Naive thymus-derived CD4-positive, alpha-beta T cell (primary cell): ENCODE results near the gene ANO6. TPM values are rescaled to one million over a fixed set of nuclear protein-coding genes. Genes with fewer than 3 reads are reported as not detected.

Experiments
- ATAC-seq: fragments of 150-1000 bp; cut with Tn5 transposase; 2 replicates; pipeline ENCODE4 v1.10.0; 2021; ENCODE audit warnings: mild to moderate bottlenecking, moderate library complexity
- CTCF ChIA-PET: fragments of 350-600 bp; sonication (Branson Sonifier 250); formaldehyde crosslinking; loops from one replicate; lab custom pipeline; 2021; ENCODE audit warnings: antibody characterized with exemption; lab: Charles Lee
- POLR2A ChIA-PET: fragments of 350-600 bp; sonication (Branson Sonifier 250); formaldehyde crosslinking; loops from one replicate; lab custom pipeline; 2021; ENCODE audit warnings: antibody characterized with exemption, inconsistent platforms; lab: Charles Lee
- DNase-seq, 9 donors: peaks; one replicate each; pipeline versions ENCODE4 v3.0.0 to v3.0.0-alpha.2; 2020 to 2022; ENCODE audit warnings: mixed read lengths in 1 of 9
- H3K27ac ChIP-seq: one replicate; pipeline ENCODE4 v1.7.0; 2013; ENCODE audit warnings: mild to moderate bottlenecking, low read depth, low read length, moderate library complexity
- H3K27me3 ChIP-seq, 2 donors: one replicate each; pipeline ENCODE4 v1.7.0; 2013; ENCODE audit warnings: low read length in 2 of 2, mild to moderate bottlenecking in 2 of 2, moderate library complexity in 2 of 2; ENCODE audit not compliant: control insufficient read depth in 2 of 2, insufficient read depth in 2 of 2
- H3K36me3 ChIP-seq, 3 experiments: 1 replicate in 2 of 3; 2 replicates in 1 of 3; pipeline ENCODE4 v1.7.0; 2013; ENCODE audit warnings: low read length in 3 of 3, mild to moderate bottlenecking in 3 of 3, moderate library complexity in 1 of 3; ENCODE audit not compliant: insufficient read depth in 3 of 3, control insufficient read depth in 2 of 3
- H3K4me1 ChIP-seq, 2 donors: one replicate each; pipeline ENCODE4 v1.7.0; 2013; ENCODE audit warnings: low read length in 2 of 2, mild to moderate bottlenecking in 2 of 2, moderate library complexity in 1 of 2; ENCODE audit not compliant: control insufficient read depth in 2 of 2, insufficient read depth in 2 of 2
- H3K4me3 ChIP-seq: 2 replicates; pipeline ENCODE4 v1.7.0; 2013; ENCODE audit warnings: mild to moderate bottlenecking, low read length
- H3K9me3 ChIP-seq, 3 experiments: 1 replicate in 2 of 3; 2 replicates in 1 of 3; pipeline ENCODE4 v1.7.0; 2013; ENCODE audit warnings: low read length in 3 of 3; ENCODE audit not compliant: control insufficient read depth in 2 of 3
- H3K27ac Mint-ChIP-seq, 9 donors: one replicate each; pipeline ENCODE4 v1.8.0; 2020 to 2022; ENCODE audit warnings: mixed read lengths in 9 of 9, mild to moderate bottlenecking in 8 of 9, moderate library complexity in 5 of 9, inconsistent platforms in 2 of 9
- H3K27me3 Mint-ChIP-seq, 5 donors: one replicate each; pipeline ENCODE4 v1.8.0; 2021 to 2022; ENCODE audit warnings: mixed read lengths in 5 of 5, mild to moderate bottlenecking in 1 of 5
- H3K36me3 Mint-ChIP-seq, 5 donors: one replicate each; pipeline ENCODE4 v1.8.0; 2020 to 2022; ENCODE audit warnings: mixed read lengths in 5 of 5, mild to moderate bottlenecking in 3 of 5, inconsistent platforms in 1 of 5
- H3K4me1 Mint-ChIP-seq, 7 donors: one replicate each; pipeline ENCODE4 v1.8.0; 2020 to 2022; ENCODE audit warnings: mixed read lengths in 7 of 7, mild to moderate bottlenecking in 3 of 7, inconsistent platforms in 1 of 7
- H3K4me3 Mint-ChIP-seq, 10 donors: one replicate each; pipeline ENCODE4 v1.8.0; 2020 to 2022; ENCODE audit warnings: mild to moderate bottlenecking in 10 of 10, mixed read lengths in 10 of 10, moderate library complexity in 6 of 10, inconsistent platforms in 2 of 10
- H3K9me3 Mint-ChIP-seq, 11 donors: one replicate each; pipeline ENCODE4 v1.8.0; 2020 to 2022; ENCODE audit warnings: mixed read lengths in 11 of 11, mild to moderate bottlenecking in 4 of 11, inconsistent platforms in 1 of 11, moderate library complexity in 1 of 11
- intact Hi-C, 2 donors: fragments of 100-400 bp; cut with micrococcal nuclease; formaldehyde crosslinking; loops; one replicate each; pipeline ENCODE4 v1.15.1; 2023
- polyA plus RNA-seq, 2 donors: library from polyadenylated mRNA; unstranded; fragments of 300-500 nt; fragmentation: Illumina TruSeq; gene quantifications; one replicate each; pipeline ENCODE4 v1.2.3, GENCODE V29; 2021
- total RNA-seq, 6 experiments: library from RNA in 5 of 6; stranded (reverse) in 5 of 6; gene quantifications; 1 replicate in 5 of 6; 2 replicates in 1 of 6; pipeline ENCODE4 v1.2.3 and lab custom pipeline; 2021 to 2026

The ANO6 gene
- total and polyA plus RNA-seq, 7 experiments from 2014 or later, result 15.1 to 29.7 (median 23.7) TPM

DNA sequence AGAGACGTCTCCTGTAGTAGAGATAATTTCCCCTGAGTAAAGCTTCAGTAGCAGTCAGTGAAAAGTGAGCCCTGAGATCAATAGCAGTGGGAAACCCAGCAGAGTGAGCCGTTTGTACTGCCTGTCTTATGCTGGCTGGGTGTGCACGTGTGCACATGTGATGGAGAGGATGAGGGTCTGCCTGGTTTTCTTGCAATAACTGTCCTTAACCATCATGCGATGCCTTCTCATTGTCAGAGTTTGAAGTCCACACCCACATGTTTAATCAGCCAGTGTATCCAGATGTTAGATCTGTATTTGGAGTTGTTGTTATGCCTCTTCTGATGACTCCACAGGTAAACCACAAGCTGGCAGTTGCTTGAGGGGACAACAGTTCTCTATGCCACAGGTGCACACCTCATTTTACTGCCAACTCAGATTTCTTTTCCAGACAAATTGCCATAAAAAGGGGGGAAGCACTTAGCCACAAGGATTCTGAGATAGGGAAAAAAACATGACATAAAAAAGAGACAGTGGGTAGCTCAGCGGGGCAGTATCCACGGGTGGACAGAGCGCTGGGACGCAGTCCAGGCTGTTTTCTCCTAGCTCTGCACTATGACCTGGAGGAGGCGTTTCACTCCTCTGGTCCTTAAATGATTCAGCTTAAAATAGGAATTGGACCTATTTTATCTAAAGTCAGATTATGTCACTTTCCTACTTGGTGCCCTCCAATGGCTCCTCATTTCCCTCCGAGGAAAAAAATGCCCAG, 192.3 kb downstream of the ANO6 start:
- no peak for ATAC-seq
- Mint-ChIP-seq H3K9me3 (no peaks in the 10 kb centered on the region), H3K27ac (no peak overlapping the region), H3K4me3 (no peak overlapping the region), H3K27me3 (no peaks in the 10 kb centered on the region), H3K36me3 (peaks cover 19 to 58% (median 22%) of the 10 kb centered on the region in 5 donors), H3K4me1 (peaks cover 0 to 4% (median 0%) of the 10 kb centered on the region in 7 donors)
- peaks cover 0 to 46% (median 8%) of the 10 kb centered on the region in 3 experiments for H3K36me3 ChIP-seq
- ChIA-PET CTCF (interaction anchor here (0.8 kb wide), 1 partner anchor 193 kb away, joined by 4 read pairs; no protein-coding TSS in a partner anchor), POLR2A (no interaction called here)
- no peaks in the 10 kb centered on the region for H3K9me3 ChIP-seq
- no peak overlapping the region for H3K4me3 ChIP-seq
- no peaks in the 10 kb centered on the region for H3K4me1 ChIP-seq
- intact Hi-C loops, result no loop called here
- DNase-seq, result no peak
- H3K27me3 ChIP-seq, result no peaks in the 10 kb centered on the region
- H3K27ac ChIP-seq, result no peak overlapping the region

DNA sequence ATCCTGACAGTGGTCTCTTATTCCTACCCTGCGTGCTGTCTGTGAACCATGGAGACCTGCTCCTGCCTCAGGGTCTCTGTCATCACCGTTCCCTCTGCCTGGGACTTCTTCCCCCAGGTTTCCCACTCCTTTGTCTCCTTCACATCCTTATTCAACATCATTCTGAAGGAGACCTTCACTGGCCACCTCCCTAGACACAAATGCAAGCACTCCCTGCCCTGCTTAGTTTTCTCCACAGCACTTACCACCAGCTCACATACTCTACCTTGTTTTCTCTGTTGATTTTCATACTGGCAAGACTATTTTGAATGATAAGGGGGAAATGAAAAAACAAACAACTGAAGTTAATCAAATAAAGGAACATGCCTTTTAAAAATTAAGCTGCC, 192.8 kb downstream of the ANO6 start:
- CTCF ChIA-PET, result interaction anchor here (0.8 kb wide), 1 partner anchor 193 kb away, joined by 4 read pairs; no protein-coding TSS in a partner anchor

DNA sequence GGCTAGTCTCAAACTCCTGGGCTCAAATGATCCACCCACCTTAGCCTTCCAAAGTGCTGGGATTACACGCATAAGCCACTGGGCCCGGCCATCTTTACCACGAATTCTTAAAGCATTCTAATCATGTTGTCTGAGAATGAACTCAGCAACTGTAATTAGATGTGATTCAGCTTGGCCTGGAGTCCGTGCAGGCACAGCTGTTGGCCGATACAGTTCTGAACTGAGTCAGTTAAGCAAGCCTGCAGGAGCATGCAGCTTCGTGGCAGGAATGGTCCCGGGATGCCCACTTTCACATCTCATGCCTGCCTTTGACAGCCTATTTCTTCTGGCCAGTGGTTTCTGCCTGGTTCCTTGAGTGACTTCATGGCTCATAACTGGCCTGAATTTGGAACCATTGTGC, 194.1 kb downstream of the ANO6 start:
- peaks cover 0 to 4% (median 0%) of the 10 kb centered on the region in 7 donors for H3K4me1 Mint-ChIP-seq
- ATAC-seq (no peak), DNase-seq (no peak)
- peaks cover 0 to 48% (median 8%) of the 10 kb centered on the region in 3 experiments for H3K36me3 ChIP-seq
- no peaks in the 10 kb centered on the region for H3K27me3 ChIP-seq
- no peaks in the 10 kb centered on the region for H3K9me3 ChIP-seq
- H3K27ac ChIP-seq, result no peak overlapping the region
- ChIA-PET CTCF (no interaction called here), POLR2A (no interaction called here)
- H3K27me3 Mint-ChIP-seq, result no peaks in the 10 kb centered on the region
- intact Hi-C loops, result no loop called here
- H3K27ac Mint-ChIP-seq, result no peak overlapping the region
- no peak overlapping the region for H3K4me3 ChIP-seq
- H3K9me3 Mint-ChIP-seq, result no peaks in the 10 kb centered on the region
- H3K4me3 Mint-ChIP-seq, result no peak overlapping the region
- peaks cover 12 to 50% (median 16%) of the 10 kb centered on the region in 5 donors for H3K36me3 Mint-ChIP-seq
- no peaks in the 10 kb centered on the region for H3K4me1 ChIP-seq

More for the DNA sequence above, 192.8 kb downstream of the ANO6 start:
- POLR2A ChIA-PET, result no interaction called here
- Mint-ChIP-seq H3K4me3 (no peak overlapping the region), H3K27me3 (no peaks in the 10 kb centered on the region), H3K4me1 (peaks cover 0 to 4% (median 0%) of the 10 kb centered on the region in 7 donors), H3K36me3 (peaks cover 17 to 53% (median 22%) of the 10 kb centered on the region in 5 donors), H3K9me3 (no peaks in the 10 kb centered on the region), H3K27ac (no peak overlapping the region)
- Histone ChIP-seq H3K4me3 (no peak overlapping the region), H3K36me3 (peaks cover 0 to 45% (median 8%) of the 10 kb centered on the region in 3 experiments), H3K9me3 (no peaks in the 10 kb centered on the region), H3K27ac (no peak overlapping the region), H3K27me3 (no peaks in the 10 kb centered on the region), H3K4me1 (no peaks in the 10 kb centered on the region)
- intact Hi-C loops, result no loop called here
- no peak for DNase-seq
- ATAC-seq, result no peak

GRCh38 chr12:45411626-45412025, 195.7 kb downstream of the ANO6 start:
- DNase-seq, result no peak
- intact Hi-C loops, result no loop called here
- Histone ChIP-seq H3K36me3 (peaks cover 0 to 61% (median 8%) of the 10 kb centered on the region in 3 experiments), H3K9me3 (no peaks in the 10 kb centered on the region), H3K27ac (no peak overlapping the region), H3K4me1 (no peaks in the 10 kb centered on the region), H3K27me3 (no peaks in the 10 kb centered on the region), H3K4me3 (no peak overlapping the region)
- H3K4me1 Mint-ChIP-seq, result peaks cover 0 to 8% (median 0%) of the 10 kb centered on the region in 7 donors
- H3K27ac Mint-ChIP-seq, result no peak overlapping the region
- no peak for ATAC-seq
- H3K4me3 Mint-ChIP-seq, result no peak overlapping the region
- no peaks in the 10 kb centered on the region for H3K27me3 Mint-ChIP-seq
- CTCF ChIA-PET, result no interaction called here
- H3K9me3 Mint-ChIP-seq, result no peaks in the 10 kb centered on the region
- POLR2A ChIA-PET, result no interaction called here
- H3K36me3 Mint-ChIP-seq, result peaks cover 15 to 51% (median 23%) of the 10 kb centered on the region in 5 donors

DNA sequence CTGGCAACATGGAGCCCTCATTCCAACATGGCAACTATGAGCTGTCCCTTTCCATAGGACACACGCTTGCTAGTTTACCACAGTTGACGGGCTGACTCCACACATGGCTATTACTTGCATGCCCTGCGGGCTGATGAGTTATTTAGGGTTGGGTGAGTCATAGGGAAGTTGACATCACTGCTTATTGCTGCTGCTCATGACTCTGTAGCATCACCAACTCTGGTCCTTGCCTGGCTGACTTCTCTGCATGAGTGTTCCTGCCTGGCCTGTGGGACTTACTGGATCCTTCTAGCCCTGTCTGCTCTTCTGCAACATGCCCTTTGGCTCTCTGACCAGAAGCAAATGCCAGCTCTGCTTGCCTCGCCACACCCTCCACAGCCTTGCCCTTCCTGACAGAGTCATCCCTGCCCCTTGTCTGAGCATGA, 199.5 kb downstream of the ANO6 start:
- DNase-seq (peak in 1 of 9 donors; percentile 22), ATAC-seq (peak; percentile 76)
- Histone ChIP-seq H3K9me3 (no peaks in the 10 kb centered on the region), H3K4me1 (no peaks in the 10 kb centered on the region), H3K27me3 (no peaks in the 10 kb centered on the region), H3K36me3 (peaks cover 0 to 56% (median 5%) of the 10 kb centered on the region in 3 experiments), H3K27ac (no peak overlapping the region), H3K4me3 (no peak overlapping the region)
- Mint-ChIP-seq H3K27ac (peak overlapping the region in 2 of 9 donors; percentile 2 to 18), H3K9me3 (no peaks in the 10 kb centered on the region), H3K4me1 (peaks cover 0 to 5% (median 0%) of the 10 kb centered on the region in 7 donors), H3K36me3 (peaks cover 4 to 43% (median 25%) of the 10 kb centered on the region in 5 donors), H3K27me3 (no peaks in the 10 kb centered on the region), H3K4me3 (no peak overlapping the region)
- CTCF ChIA-PET, result no interaction called here
- POLR2A ChIA-PET, result no interaction called here
- intact Hi-C loops, result no loop called here

- ATAC-seq, result no peak
- Histone ChIP-seq H3K9me3 (no peaks in the 10 kb centered on the region), H3K4me1 (no peaks in the 10 kb centered on the region), H3K27ac (no peak overlapping the region), H3K4me3 (no peak overlapping the region), H3K36me3 (peaks cover 0 to 54% (median 5%) of the 10 kb centered on the region in 3 experiments), H3K27me3 (no peaks in the 10 kb centered on the region)
- intact Hi-C loops, result no loop called here
- H3K4me1 Mint-ChIP-seq, result peaks cover 0 to 5% (median 0%) of the 10 kb centered on the region in 7 donors
- ChIA-PET POLR2A (no interaction called here), CTCF (no interaction called here)
- H3K9me3 Mint-ChIP-seq, result no peaks in the 10 kb centered on the region
- H3K27me3 Mint-ChIP-seq, result no peaks in the 10 kb centered on the region
- no peak overlapping the region for H3K27ac Mint-ChIP-seq
- DNase-seq, result no peak
- no peak overlapping the region for H3K4me3 Mint-ChIP-seq
- peaks cover 4 to 45% (median 27%) of the 10 kb centered on the region in 5 donors for H3K36me3 Mint-ChIP-seq
Measured at GRCh38 chr12:45416126-45416525, 200.2 kb downstream of the ANO6 start.
